Colonic mucosa (tissue), 4 donors: ENCODE measurements around the gene HIVEP3. TPM values are rescaled to one million over a fixed set of nuclear protein-coding genes. Genes with fewer than 3 reads are reported as not detected.

Experiments used
- DNase-seq: peaks from one replicate; pipeline ENCODE4 v3.0.0-alpha.2; 2020
- H3K27ac ChIP-seq: fragments of 200-600 bp; one replicate; pipeline ENCODE4 v1.8.0; 2021
- H3K27me3 ChIP-seq: fragments of 200-600 bp; one replicate; pipeline ENCODE4 v1.8.0; 2021
- H3K36me3 ChIP-seq: fragments of 200-600 bp; one replicate; pipeline ENCODE4 v1.8.0; 2021
- H3K4me1 ChIP-seq: fragments of 200-600 bp; one replicate; pipeline ENCODE4 v1.8.0; 2021; ENCODE audit warnings: mild to moderate bottlenecking
- H3K4me3 ChIP-seq: fragments of 200-600 bp; one replicate; pipeline ENCODE4 v1.8.0; 2021
- H3K9ac ChIP-seq, 2 donors: one replicate each; pipeline ENCODE4 v1.7.0; 2013; ENCODE audit warnings: control low read depth in 2 of 2, low read depth in 2 of 2, low read length in 2 of 2
- H3K9me3 ChIP-seq: fragments of 200-600 bp; one replicate; pipeline ENCODE4 v1.8.0; 2021
- CTCF ChIP-seq: fragments of 200-600 bp; IDR thresholded peaks from one replicate; pipeline ENCODE4 v1.8.0; 2022; ENCODE audit warnings: antibody characterized with exemption, mild to moderate bottlenecking
- intact Hi-C: fragments of 100-400 bp; cut with DNase I; formaldehyde crosslinking; loops from one replicate; pipeline ENCODE4 v1.14.1; 2022
- total RNA-seq, 2 donors: library from RNA; stranded (reverse); fragmentation: NEBNext Ultra II Directional in 1 of 2; extraction: Animal tissue kit (Norgen Biotek cat#: 25700) in 1 of 2; gene quantifications; one replicate each; pipeline ENCODE4 v1.2.1, GENCODE V29; 2021
- donor health status: healthy.
- donor health status: DM: no; HTN: no; CAD: no.
- donor health status: DM: no; HTN: no; CAD: no.

Gene HIVEP3
- total RNA-seq, 2 donors from 2014 or later, result 1.9 to 3.3 TPM

- H3K4me3 ChIP-seq, result no peak overlapping the region
- intact Hi-C loops, result no loop called here
- no peak for DNase-seq
- no peaks in the 10 kb centered on the region for H3K27me3 ChIP-seq
- H3K9ac ChIP-seq, result no peak overlapping the region
- H3K9me3 ChIP-seq, result no peaks in the 10 kb centered on the region
- H3K27ac ChIP-seq, result no peak overlapping the region
- H3K36me3 ChIP-seq, result no peaks in the 10 kb centered on the region
- TF ChIP-seq CTCF, result no peak
- H3K4me1 ChIP-seq, result no peaks in the 10 kb centered on the region
Measured at GRCh38 chr1:41619511-41620364, 299.0 kb downstream of the HIVEP3 start.

GRCh38 chr1:41618871-41619270, 299.9 kb downstream of the HIVEP3 start:
- no peak for TF ChIP-seq CTCF
- H3K27ac ChIP-seq, result no peak overlapping the region
- no peaks in the 10 kb centered on the region for H3K4me1 ChIP-seq
- no peaks in the 10 kb centered on the region for H3K27me3 ChIP-seq
- no peaks in the 10 kb centered on the region for H3K36me3 ChIP-seq
- no peak for DNase-seq
- no peaks in the 10 kb centered on the region for H3K9me3 ChIP-seq
- intact Hi-C loops, result no loop called here
- no peak overlapping the region for H3K9ac ChIP-seq
- H3K4me3 ChIP-seq, result no peak overlapping the region

- peak; percentile 52 for DNase-seq
- no peaks in the 10 kb centered on the region for H3K4me1 ChIP-seq
- no peaks in the 10 kb centered on the region for H3K9me3 ChIP-seq
- H3K27ac ChIP-seq, result no peak overlapping the region
- intact Hi-C loops, result no loop called here
- TF ChIP-seq CTCF, result no peak
- H3K36me3 ChIP-seq, result no peaks in the 10 kb centered on the region
- no peak overlapping the region for H3K4me3 ChIP-seq
- H3K9ac ChIP-seq, result no peak overlapping the region
- no peaks in the 10 kb centered on the region for H3K27me3 ChIP-seq
Measured at GRCh38 chr1:41618066-41618825, 300.5 kb downstream of the HIVEP3 start.

GRCh38 chr1:41617336-41617735, 301.4 kb downstream of the HIVEP3 start:
- Histone ChIP-seq H3K9me3 (no peaks in the 10 kb centered on the region), H3K9ac (no peak overlapping the region), H3K27ac (no peak overlapping the region), H3K27me3 (no peaks in the 10 kb centered on the region), H3K4me3 (no peak overlapping the region), H3K4me1 (no peaks in the 10 kb centered on the region), H3K36me3 (no peaks in the 10 kb centered on the region)
- DNase-seq, result no peak
- intact Hi-C loops, result no loop called here
- TF ChIP-seq CTCF, result no peak

- H3K4me3 ChIP-seq, result no peak overlapping the region
- no peaks in the 10 kb centered on the region for H3K9me3 ChIP-seq
- intact Hi-C loops, result no loop called here
- no peak for DNase-seq
- no peak overlapping the region for H3K27ac ChIP-seq
- no peak for TF ChIP-seq CTCF
- H3K4me1 ChIP-seq, result no peaks in the 10 kb centered on the region
- H3K36me3 ChIP-seq, result no peaks in the 10 kb centered on the region
- H3K27me3 ChIP-seq, result no peaks in the 10 kb centered on the region
- no peak overlapping the region for H3K9ac ChIP-seq
Measured at GRCh38 chr1:41616563-41616962, 302.2 kb downstream of the HIVEP3 start.
